Testis (tissue), 2 donors: ENCODE measurements around the gene EOMES.

Source experiments
- POLR2A ChIP-seq: fragments of 450-650 bp; IDR thresholded peaks from one replicate; pipeline ENCODE4 v1.6.1; 2017; ENCODE audit warnings: antibody characterized with exemption, mild to moderate bottlenecking, moderate library complexity
- TF ChIP-seq, protein P1 (sequence below), 3 experiments: fragments of 450-650 bp in 2 of 3; fragments of 200-600 bp in 1 of 3; sonication (generic) in 1 of 3; IDR thresholded peaks; one replicate each; pipeline ENCODE4 v1.5.1; 2016 to 2019; ENCODE audit warnings: antibody characterized with exemption in 3 of 3, mild to moderate bottlenecking in 2 of 3, moderate library complexity in 1 of 3

DNA sequence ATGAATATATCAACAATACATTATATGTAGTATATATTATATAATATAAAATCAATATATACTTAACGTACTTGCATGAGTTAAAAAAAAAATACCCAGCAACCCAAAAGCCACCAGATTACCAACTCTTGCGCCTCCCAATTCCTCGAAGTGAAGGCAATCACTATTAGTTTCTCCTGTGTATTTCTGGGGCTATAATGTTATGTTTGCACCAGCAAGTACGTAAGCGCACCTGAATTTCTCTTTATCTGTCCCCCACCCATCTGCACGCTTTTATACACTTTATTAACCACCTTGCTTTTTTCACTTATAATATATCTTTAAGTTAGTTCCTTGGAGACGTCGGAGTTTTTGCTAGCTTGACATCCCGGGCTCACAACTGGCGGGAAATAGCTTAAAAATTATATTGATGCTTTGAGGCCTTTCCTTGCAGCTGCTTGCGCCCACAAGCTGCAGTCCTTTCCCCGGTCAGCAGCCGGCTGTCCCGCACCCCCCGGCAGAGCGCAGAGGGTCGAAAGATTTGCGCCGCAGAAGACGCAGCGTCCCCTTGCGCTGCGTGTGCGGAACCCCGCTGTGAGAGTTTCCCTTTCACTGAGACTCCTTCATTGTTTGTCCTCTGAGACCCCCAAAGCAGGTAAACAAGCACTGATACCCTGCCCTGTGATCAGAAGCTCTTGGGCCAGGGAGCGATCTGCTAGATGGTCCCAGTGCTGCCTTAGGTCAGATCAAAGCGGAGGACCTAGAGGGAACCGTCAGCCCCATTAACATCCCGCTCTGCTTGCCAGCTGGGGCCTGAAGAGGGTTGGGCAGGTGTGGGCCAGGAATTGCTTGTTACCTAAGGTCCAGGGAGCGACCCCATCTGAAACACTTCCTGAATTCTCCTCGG is 8.9 kb upstream of the EOMES start:
- TF ChIP-seq, protein P1, sequence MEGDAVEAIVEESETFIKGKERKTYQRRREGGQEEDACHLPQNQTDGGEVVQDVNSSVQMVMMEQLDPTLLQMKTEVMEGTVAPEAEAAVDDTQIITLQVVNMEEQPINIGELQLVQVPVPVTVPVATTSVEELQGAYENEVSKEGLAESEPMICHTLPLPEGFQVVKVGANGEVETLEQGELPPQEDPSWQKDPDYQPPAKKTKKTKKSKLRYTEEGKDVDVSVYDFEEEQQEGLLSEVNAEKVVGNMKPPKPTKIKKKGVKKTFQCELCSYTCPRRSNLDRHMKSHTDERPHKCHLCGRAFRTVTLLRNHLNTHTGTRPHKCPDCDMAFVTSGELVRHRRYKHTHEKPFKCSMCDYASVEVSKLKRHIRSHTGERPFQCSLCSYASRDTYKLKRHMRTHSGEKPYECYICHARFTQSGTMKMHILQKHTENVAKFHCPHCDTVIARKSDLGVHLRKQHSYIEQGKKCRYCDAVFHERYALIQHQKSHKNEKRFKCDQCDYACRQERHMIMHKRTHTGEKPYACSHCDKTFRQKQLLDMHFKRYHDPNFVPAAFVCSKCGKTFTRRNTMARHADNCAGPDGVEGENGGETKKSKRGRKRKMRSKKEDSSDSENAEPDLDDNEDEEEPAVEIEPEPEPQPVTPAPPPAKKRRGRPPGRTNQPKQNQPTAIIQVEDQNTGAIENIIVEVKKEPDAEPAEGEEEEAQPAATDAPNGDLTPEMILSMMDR (IDR thresholded peaks at IDR 0.05), result no peak
- no peak for TF ChIP-seq POLR2A
